IPS-11a (cell line): ENCODE data around the gene ESYT2.

Experiments
- H3K4me3 ChIP-seq: one replicate; pipeline ENCODE4 v1.5.1; 2013; ENCODE audit warnings: low read depth, low read length, control low read depth

Gene ESYT2

DNA sequence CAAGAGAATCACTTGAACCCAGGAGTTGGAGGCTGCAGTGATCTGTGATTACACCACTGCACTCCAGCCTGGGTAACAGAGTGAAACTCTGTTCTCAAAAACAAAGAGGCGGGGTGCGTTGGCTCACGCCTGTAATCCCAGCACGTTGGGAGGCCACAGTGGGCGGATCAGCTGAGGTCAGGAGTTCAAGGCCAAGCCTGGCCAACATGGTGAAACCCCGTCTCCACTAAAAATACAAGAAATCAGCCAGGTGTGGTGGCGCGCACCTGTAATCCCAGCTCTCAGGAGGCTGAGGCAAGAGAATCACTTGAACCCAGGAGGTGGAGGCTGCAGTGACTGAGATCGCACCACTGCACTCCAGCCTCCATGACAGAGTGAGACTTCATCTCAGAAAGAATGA, 82.4 kb downstream of the ESYT2 start:
- H3K4me3 ChIP-seq, result no peak overlapping the region

DNA sequence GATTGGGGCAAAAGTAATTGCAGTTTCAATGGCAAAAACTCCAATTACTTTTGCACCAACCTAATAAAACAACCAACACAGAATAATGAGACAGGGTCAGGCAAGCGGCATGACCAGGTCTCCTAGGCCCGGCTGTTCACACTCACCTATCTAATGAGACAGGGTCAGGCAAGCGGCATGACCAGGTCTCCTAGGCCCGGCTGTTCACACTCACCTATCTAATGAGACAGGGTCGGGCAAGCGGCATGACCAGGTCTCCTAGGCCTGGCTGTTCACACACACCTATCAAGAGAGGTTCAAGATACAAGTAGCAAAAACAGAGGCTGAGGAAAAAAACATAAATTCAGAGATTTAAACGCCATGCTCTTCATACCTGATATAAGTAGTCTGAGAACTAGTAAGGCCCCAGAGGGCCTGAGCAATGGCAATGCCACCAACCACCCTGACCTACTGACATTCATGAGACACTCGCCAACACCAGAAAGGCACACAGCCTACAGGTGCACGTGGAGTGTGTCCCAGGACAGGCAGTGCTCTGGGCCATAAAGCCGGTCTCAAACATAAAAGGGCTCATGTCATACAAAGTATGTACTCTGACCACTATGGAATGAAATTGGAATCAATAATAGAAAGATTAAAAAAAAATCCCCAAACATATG, 84.1 kb downstream of the ESYT2 start:
- no peak overlapping the region for H3K4me3 ChIP-seq

DNA sequence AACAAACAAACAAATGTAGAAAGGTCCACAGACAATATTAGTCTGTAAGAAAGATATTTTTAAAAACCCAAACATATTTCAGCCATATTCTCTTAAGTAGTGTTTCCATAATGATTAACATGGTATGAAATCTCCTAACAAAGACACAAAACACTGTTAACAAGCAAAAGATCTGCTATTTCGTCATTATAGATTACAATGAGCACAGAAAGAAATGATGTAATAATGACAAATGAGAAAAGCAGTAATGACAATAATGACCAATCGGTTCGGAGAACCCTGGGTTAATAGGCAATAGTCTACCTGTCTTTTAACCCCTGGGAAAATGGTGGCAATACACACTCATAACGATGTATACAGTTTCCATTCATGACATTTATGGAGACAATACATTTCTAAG, 85.2 kb downstream of the ESYT2 start:
- H3K4me3 ChIP-seq, result no peak overlapping the region

DNA sequence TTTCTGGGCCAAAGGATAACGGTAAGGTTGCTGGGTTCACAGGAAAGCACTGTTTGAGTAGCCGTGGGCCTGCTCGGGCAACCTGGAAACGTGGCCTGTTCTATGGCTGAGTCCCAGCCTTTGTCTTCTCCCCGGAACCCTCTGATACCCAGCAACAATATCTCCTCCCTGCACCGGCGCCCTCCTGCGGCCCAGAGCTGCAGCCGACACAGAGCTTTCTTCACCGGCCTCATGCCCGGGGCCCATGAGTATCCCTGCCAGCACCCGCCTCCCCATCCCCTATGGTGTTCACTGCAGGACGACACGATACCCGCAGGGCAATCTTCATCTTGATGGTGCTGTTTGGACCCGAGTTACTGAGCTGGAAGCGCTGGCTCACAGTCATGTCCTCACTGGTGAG, 86.1 kb downstream of the ESYT2 start:
- H3K4me3 ChIP-seq, result no peak overlapping the region

DNA sequence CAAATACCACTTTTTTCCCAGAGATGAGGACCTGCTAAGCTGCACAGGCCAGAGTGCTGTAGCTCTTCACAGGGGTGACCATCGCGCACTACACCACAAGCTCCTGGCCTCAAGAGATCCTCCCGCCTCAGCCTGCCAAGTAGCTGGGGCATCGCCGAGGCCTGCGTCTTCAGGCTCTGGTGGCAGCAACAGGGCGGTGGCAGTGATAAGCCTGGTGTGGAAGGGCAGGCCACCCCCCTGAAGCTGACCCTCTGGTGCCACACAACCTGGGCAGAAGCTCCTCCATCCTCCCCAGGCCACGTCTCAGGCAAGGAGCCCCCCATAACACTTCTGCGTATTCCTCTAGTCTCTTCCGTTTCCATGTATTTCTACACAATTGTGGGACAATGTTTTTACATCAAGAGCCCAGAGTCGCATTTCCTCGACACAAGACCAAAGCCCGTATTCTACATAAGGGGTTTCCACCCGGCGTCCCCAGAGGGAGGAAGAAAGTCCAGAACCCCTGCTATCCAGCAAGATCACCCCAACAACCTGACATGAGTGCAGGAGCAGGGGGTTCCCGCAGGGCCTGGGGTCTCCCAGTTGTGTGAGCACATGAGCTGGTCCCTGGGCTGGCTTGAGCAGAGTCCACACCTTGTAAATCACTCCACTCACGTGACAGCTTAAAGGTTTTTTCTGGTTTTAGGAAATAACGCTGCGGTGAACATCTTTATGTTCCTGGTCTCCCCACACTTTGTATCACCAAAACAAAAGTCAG, 87.1 kb downstream of the ESYT2 start:
- no peak overlapping the region for H3K4me3 ChIP-seq

DNA sequence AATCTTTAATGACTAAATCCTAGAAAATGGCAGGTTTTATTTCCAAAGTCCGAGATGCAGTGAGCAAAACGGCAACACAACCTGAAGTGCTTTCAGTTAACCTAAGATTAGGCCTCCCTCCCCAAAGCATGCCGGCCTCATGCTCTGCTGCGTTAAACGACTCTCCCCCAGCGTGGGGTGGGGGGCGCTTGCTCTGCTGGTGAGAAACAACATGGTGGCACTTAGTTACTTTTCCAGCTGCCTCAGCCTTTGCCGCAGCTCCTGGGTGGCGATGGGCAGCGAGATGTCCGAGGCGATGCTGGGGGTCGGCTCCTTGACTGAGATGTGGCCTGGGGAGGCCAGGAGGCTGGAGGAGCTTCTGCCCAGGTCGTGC, 88.0 kb downstream of the ESYT2 start:
- no peak overlapping the region for H3K4me3 ChIP-seq

DNA sequence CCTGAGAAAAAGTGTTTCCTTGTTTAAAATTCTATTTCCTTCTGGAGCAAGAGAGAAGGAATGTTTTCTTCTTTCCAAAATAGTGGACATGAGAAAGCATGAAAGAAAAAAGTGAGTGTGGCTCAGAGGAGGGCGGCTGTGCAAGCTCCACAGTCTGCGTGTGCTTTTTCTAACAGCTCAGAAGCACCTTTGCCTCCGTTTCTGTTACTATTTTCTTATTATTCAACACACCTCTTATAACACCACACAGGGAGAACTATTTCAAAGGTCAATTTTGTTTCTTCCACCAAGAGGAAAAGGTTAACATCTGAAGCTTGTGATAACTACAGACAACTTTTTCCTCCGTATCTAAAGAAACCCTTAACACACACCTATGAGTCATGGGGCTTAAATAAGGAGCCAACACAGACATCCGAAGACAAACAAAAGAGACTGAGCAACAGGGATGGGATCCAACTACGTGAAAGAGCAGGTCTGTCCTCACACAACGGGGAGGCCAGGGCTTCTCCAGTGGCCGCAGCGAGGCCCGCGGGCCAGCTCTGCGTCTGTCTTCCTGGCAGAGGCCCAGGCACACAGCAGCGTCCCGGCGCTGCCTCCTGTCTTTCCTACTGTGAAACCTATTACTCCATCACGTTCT, 88.5 kb downstream of the ESYT2 start:
- no peak overlapping the region for H3K4me3 ChIP-seq

DNA sequence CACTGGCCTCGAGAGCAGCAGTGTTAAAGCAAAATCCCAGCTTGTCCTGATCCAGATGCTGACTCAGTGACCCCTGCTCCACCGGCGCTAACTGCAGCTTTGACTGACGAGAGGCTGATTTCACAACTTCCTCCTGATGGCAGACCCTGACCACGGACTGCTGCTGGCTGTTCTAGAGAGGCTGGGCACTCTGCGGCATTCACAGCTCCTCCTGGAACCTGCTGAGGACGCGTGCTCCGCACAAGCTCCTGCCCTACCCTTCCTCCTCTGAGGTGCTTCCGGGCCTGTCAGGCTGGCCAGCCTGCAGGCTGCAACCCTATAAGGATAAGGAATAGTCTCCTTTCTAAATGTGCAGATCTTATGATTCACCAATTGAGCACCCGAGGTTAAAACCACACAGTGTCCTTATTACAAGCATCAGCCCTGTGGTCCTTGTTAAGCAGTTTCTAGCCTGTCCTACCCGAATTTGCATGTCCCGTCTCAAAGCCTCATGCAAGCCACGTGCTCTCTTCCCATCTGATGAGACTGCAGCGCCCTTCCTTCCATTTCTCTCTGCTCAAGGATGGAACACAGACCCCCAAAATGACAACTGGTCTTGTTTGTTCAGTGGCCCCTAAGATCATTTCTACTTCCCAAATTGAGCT, 89.2 kb downstream of the ESYT2 start:
- no peak overlapping the region for H3K4me3 ChIP-seq

DNA sequence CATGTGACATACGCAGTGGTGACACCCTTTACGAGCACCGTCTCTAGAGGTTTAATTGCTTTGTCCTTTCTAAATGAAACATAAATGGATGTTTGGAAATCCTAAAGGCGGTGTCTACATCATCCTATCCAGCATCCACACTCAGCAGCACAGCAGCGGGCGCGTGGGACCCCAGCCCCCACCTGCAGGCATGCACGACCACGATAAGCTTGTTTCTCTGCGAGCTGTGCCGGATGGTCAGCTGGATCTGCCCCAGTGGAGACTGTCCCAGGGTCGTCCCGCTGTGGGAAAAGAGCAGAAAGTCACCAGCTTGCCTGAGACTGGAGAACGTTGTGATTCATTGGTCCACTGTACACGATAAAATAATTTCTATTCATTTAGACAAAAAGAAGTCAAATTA, 90.5 kb downstream of the ESYT2 start:
- H3K4me3 ChIP-seq, result no peak overlapping the region

DNA sequence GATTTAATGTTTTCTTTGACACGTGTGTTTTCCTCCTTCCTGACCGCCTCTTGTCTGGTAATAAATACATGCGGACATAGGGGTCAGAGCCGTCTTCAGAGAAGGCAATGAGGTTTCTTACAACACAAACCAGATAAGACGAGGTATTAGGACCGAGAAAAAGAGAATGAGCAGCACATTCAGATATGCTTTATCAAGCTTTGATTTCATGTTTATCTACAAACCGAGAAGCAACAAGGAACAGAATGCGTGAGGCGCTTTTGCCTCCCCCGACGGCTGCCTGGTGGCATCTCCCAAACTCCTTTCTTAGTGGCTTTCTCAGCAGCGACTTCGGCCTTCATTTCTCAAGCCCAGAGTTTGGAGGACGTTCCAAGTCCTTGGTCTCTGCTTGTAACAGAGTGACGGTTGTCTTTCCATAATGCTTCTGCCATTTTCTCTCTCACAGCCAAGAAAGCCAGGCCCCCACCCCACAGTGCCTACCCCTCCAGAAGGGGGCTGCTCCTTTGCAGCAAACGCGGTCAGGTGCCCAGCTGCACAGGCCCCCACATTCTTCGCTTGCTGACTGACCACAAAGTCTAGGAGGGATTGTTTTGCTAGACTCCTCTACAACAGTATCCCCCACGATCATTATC, 92.1 kb downstream of the ESYT2 start:
- H3K4me3 ChIP-seq, result no peak overlapping the region

DNA sequence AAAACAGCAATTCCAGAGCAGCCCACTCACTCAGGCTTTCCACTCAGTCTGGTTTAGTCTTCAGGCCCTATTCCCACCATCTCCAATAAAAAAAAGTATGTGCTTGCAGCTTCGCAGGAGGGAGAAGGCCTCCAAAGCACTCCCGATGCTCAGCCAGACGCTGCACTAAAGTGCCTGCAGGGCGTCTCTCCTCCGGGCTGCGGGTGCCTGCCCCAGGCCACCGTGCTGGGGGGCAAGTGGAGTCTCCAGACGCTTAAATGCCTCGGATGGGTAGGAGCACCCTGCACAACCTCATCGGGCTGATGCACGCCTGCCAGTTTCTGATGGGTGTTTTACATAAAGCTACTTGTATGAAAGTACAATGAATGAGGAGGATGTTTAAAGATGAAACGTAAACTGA, 93.4 kb downstream of the ESYT2 start:
- H3K4me3 ChIP-seq, result no peak overlapping the region

DNA sequence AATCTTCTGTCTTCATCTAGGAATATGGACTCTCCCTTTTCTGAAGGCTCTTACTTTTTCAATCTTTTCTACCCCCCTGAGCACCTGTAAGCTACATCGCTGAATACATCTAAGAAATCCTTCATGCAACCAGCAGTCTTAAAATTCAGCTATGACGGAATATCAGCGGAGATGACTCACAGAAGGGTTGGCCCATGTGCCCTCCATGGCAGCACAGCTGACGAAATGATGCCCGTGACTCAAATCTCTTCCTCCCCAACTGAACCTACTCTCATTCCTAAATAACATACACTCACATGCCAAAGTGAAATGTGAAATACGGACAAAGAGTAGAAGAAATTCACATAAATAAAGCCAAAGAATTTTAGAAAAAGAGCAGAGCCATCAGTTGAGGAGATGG, 94.4 kb downstream of the ESYT2 start:
- no peak overlapping the region for H3K4me3 ChIP-seq

DNA sequence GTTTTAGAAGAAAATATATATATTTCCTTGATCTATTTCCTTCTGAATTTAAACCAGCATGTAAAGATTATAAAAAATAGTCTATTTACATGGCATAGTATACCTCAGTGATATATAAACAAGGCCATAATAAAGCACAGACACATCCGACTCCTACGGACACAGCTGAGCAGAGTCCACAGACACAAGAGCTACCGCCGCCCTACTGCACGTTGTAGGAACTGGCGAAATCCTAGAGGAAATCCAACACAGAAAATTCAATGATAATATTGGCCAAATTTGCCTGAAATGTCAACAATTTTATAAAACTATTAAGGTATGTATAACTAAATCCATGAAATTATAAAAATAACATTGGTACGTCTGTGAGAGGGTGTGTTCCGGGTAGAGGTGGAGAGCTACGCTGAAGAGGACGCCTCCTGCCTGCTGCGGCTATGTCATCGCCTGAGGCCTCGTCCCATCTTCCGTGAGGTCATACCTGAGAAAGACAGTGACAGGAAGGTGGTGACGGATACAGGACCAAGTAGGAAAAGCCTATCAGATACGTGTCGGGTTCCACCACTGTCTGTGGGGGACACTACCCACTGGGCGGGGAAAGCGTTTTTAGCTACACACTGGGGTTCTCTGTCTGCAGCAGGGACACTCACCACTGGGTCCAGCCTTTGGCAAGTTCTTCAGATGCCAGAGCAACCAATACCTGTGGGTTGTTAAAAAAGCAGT, 95.4 kb downstream of the ESYT2 start:
- no peak overlapping the region for H3K4me3 ChIP-seq

DNA sequence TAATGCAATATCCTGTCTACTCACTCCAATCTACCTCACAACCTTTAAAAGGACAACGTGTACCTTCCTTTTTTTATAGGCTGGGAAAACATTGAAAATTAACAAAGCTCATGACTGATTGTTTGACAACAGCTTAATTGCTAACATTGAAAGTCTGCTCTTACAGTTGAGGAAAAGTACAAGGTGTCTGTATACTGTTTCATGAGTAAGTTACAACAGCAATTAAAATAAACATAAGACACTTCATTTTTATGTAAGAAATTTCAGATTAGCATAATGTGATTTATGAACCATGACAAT, 96.1 kb downstream of the ESYT2 start:
- H3K4me3 ChIP-seq, result no peak overlapping the region

DNA sequence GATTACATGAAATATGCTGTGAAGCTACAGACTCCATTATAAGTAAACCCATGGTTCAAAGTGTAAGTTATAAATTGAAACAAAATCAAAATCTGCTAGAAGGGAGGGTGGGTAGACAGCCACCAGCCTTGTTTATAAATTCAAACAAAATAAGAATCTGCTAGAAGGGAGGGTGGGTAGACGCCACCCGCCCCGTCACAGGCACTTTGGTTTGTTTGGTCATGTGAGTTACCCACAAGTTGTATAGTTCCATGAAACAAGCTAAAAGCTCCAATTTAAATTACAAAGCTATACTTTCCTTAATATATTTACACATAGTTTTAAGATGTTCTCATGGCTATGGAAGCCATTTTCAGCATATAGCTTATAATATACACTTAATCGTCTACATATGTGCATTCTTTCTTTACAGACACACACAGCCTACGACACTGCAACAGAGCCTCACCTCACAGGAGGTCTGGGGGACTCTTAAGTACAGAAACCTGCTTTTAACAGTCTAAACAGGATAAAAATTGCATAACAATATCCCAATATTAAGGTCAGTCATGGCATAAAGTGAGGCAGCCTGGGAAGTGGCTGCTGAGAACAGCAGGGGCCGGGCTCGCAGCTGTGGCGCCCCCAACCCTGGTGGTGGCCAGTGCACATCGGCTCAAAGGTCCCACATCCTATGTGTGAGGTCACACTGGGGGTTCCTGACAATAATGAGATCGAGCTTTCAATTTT, 96.7 kb downstream of the ESYT2 start:
- H3K4me3 ChIP-seq, result no peak overlapping the region

DNA sequence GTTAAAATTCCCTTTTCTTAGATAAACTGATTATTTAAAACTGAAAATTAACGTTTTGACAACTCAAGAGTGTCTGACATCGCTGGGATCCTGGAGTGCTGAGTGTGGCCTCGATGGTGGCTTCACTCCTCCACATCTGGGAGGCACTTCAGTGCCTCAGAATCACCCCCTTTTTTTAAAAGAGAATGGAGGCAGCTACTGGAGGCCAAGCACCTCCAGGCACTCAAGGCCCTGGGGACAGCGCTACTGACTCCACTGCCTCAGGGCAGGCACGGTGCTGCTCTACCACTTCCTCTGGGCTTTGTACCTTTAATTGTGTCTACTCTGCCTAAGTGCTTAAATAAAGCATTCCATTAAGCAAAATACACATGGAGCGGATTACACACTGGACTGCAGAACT, 97.5 kb downstream of the ESYT2 start:
- H3K4me3 ChIP-seq, result no peak overlapping the region

DNA sequence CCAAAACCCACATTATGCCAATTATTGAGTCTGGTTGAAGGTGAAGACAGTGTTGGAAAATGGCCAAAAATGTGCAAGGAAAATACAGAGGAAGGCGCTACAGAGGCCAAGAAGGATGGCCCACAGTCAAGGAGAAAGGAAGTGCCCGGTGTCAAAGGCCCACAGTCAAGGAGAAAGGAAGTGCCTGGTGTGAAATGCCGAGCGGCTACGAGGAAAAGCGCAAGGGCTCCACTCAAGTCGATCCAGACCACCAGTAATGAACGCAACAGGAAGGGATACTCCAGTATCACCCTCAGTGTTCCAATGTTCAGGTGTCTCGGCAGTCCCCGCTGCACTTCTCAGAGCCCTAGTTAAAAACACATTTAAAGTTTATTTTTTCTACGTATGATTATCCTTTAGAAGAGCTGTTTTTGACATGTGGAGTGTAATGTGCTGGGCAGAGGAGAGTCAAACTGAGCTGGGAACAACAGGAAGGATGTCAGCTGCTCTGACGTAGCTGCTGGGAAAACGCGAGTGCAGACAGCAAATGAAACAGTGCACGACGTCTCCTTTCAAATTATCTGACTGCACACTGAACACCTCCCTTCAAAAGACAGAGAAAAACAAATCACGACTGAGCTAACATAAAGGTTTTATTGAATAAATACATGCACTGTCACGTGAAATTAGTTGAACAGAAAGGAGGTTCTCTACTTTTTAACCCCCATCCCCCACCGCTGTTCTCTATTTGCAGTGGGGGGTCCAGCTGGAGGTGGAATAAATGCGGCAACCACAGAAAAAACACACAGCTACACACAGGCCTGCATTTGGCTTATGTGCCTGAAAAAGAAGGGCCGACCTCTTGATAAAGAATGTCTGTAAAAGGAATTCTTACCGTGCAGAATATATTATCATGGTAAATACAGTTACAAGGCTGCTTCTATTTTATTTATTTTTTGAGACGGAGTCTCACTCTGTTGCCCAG, 98.6 kb downstream of the ESYT2 start:
- H3K4me3 ChIP-seq, result no peak overlapping the region

DNA sequence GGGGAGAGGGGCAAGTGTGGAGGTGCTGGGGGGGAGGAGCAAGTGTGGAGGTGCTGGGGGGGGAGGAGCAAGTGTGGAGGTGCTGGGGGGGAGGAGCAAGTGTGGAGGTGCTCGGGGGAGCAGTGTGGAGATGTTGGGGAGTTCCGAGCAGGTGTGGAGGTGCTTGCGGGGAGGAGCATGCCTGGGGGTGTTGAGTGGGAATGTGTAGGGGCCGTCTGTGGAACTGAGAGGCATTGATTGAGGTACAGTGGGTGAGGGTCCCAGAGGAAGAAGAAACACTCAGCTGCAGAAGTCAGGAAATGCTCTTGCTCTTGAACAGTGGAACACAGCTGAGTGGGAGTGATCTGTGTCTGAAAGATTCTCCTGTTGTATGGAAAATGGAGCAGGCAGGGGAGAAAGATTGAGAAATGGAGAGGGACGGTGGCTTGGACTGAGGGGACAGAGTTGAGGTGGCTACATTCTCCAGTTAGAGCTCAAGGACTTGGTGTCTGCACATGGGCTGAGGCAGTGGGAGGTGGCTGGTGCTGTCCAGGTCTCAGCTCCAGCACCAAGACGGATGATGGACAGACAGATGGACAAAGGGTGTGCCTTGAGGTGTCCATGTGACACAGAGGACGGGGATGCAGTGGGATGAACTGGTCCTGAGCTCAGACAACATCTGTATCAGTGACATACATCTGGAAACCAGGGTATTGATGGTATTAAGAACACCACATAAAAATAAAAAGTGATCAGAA, 99.5 kb downstream of the ESYT2 start:
- H3K4me3 ChIP-seq, result no peak overlapping the region
